B cell (primary cell): ENCODE results near the gene TMEM164. TPM values are rescaled to one million over a fixed set of nuclear protein-coding genes. Genes with fewer than 3 reads are reported as not detected.

ENCODE experiments used
- ATAC-seq: fragments of 200-7000 bp; cut with Tn5 transposase; one replicate; pipeline ENCODE4 v1.10.0; 2021; ENCODE audit warnings: low read depth, mild to moderate bottlenecking, moderate number of reproducible peaks, moderate library complexity
- CTCF ChIA-PET: fragments of 350-600 bp; sonication (Branson Sonifier 250); formaldehyde crosslinking; loops from one replicate; lab custom pipeline; 2021; ENCODE audit warnings: antibody characterized with exemption, inconsistent platforms; lab: Charles Lee
- POLR2A ChIA-PET: fragments of 350-600 bp; sonication (Branson Sonifier 250); formaldehyde crosslinking; loops from one replicate; lab custom pipeline; 2021; ENCODE audit warnings: antibody characterized with exemption; lab: Charles Lee
- DNase-seq: peaks from one replicate; pipeline ENCODE4 v3.0.0; 2013
- H2AFZ ChIP-seq: 2 replicates; pipeline ENCODE4 v1.6.1; 2012; ENCODE audit warnings: mild to moderate bottlenecking, low read depth, low read length; ENCODE audit not compliant: insufficient read depth, poor library complexity, severe bottlenecking
- H3K27ac ChIP-seq, 2 donors: 1 replicate in 1 of 2; 2 replicates in 1 of 2; pipeline ENCODE4 v1.5.1; 2012 to 2013; ENCODE audit warnings: low read length in 2 of 2, mild to moderate bottlenecking in 2 of 2, moderate library complexity in 1 of 2
- H3K27me3 ChIP-seq, 4 experiments: fragments of 200-600 bp in 1 of 4; sonication (generic) in 1 of 4; replicated peaks in 1 of 4; 1 replicate in 2 of 4; 2 replicates in 2 of 4; pipeline versions ENCODE4 v1.6.1 to v1.7.0; 2013 to 2016; ENCODE audit warnings: low read length in 3 of 4, mild to moderate bottlenecking in 2 of 4, mixed read lengths in 1 of 4, moderate library complexity in 1 of 4; ENCODE audit not compliant: insufficient read depth in 4 of 4, control insufficient read depth in 3 of 4; ENCODE audit errors: control extremely low read depth in 1 of 4
- H3K36me3 ChIP-seq, 2 experiments: replicated peaks in 1 of 2; 1 replicate in 1 of 2; 2 replicates in 1 of 2; pipeline versions ENCODE4 v1.6.1 to v1.7.1; 2013; ENCODE audit warnings: low read length in 1 of 2; ENCODE audit not compliant: insufficient read depth in 2 of 2, control insufficient read depth in 1 of 2; ENCODE audit errors: control extremely low read depth in 1 of 2, extremely low read depth in 1 of 2
- H3K4me1 ChIP-seq, 2 donors: fragments of 200-600 bp in 1 of 2; sonication (generic) in 1 of 2; 1 replicate in 1 of 2; 2 replicates in 1 of 2; pipeline versions ENCODE4 v1.5.1 to v1.6.1; 2013 to 2017; ENCODE audit warnings: low read length in 2 of 2; ENCODE audit not compliant: control insufficient read depth in 2 of 2, insufficient read depth in 2 of 2
- H3K4me2 ChIP-seq: replicated peaks from 2 replicates; pipeline ENCODE3; 2012; ENCODE audit warnings: mild to moderate bottlenecking, low read depth, low read length; ENCODE audit not compliant: poor library complexity, severe bottlenecking
- H3K4me3 ChIP-seq, 5 experiments: fragments of 200-600 bp in 1 of 5; sonication (generic) in 1 of 5; 1 replicate in 3 of 5; 2 replicates in 2 of 5; pipeline versions ENCODE4 v1.5.1 to v1.7.0; 2011 to 2016; ENCODE audit warnings: low read length in 4 of 5, mild to moderate bottlenecking in 4 of 5, low read depth in 2 of 5, control low read depth in 1 of 5, moderate library complexity in 1 of 5; ENCODE audit not compliant: insufficient read depth in 1 of 5; ENCODE audit errors: control extremely low read depth in 1 of 5, extremely low read depth in 1 of 5
- H3K79me2 ChIP-seq: fragments of 200-600 bp; sonication (generic); one replicate; pipeline ENCODE4 v1.6.0; 2016; ENCODE audit warnings: low read length; ENCODE audit not compliant: control insufficient read depth, insufficient read depth
- H3K9ac ChIP-seq: fragments of 200-600 bp; sonication (generic); 2 replicates; pipeline ENCODE4 v1.6.1; 2017; ENCODE audit warnings: mild to moderate bottlenecking, low read length, moderate library complexity
- H3K9me3 ChIP-seq, 3 donors: one replicate each; pipeline versions ENCODE4 v1.6.1 to v1.7.1; 2013; ENCODE audit warnings: low read length in 2 of 3; ENCODE audit not compliant: control insufficient read depth in 2 of 3, insufficient read depth in 1 of 3; ENCODE audit errors: control extremely low read depth in 1 of 3
- H4K20me1 ChIP-seq: 2 replicates; pipeline ENCODE4 v1.6.0; 2012; ENCODE audit warnings: mild to moderate bottlenecking, low read length; ENCODE audit not compliant: insufficient read depth, control insufficient read depth, poor library complexity, severe bottlenecking
- H3K27ac Mint-ChIP-seq: one replicate; pipeline ENCODE4 v1.8.0; 2021; ENCODE audit warnings: mixed read lengths
- H3K27me3 Mint-ChIP-seq: one replicate; pipeline ENCODE4 v1.8.0; 2021; ENCODE audit warnings: mixed read lengths
- H3K4me1 Mint-ChIP-seq: one replicate; pipeline ENCODE4 v1.8.0; 2021; ENCODE audit warnings: mixed read lengths
- H3K4me3 Mint-ChIP-seq: one replicate; pipeline ENCODE4 v1.8.0; 2021; ENCODE audit warnings: mixed read lengths
- H3K9me3 Mint-ChIP-seq: one replicate; pipeline ENCODE4 v1.8.0; 2022; ENCODE audit warnings: mixed read lengths; ENCODE audit not compliant: insufficient read depth
- CTCF ChIP-seq: fragments of 200-600 bp; IDR thresholded peaks from one replicate; pipeline ENCODE4 v1.8.0; 2022; ENCODE audit warnings: antibody characterized with exemption, mild to moderate bottlenecking
- EZH2 ChIP-seq: IDR thresholded peaks from 2 replicates; pipeline ENCODE4 v1.6.1; 2012; ENCODE audit warnings: borderline replicate concordance, low read depth, mild to moderate bottlenecking, moderate library complexity, low read length; ENCODE audit not compliant: insufficient read depth, poor library complexity, severe bottlenecking
- WGBS: methylation state at CpG from one replicate; pipeline ENCODE4 v1.1.5; 2013; ENCODE audit warnings: missing lambda C conversion rate; ENCODE audit not compliant: insufficient coverage; 5-methylcytosine and 5-hydroxymethylcytosine counted together
- intact Hi-C: fragments of 100-400 bp; cut with micrococcal nuclease; formaldehyde crosslinking; loops from one replicate; pipeline ENCODE4 v1.10.0; 2022
- polyA plus RNA-seq: library from polyadenylated mRNA; depleted of rRNA; stranded (reverse); fragments of >200 nt; gene quantifications from 2 replicates; pipeline ENCODE4 v1.2.3, GENCODE V29; 2012
- total RNA-seq, 2 donors: library from RNA; stranded (reverse); fragments of 120-200 nt in 1 of 2; gene quantifications; 1 replicate in 1 of 2; 2 replicates in 1 of 2; pipeline versions ENCODE4 v1.2.3 to v1.2.4, GENCODE V29; 2013 to 2022

The TMEM164 gene
- total and polyA plus RNA-seq, 2 donors (not counting 1 experiment from before 2014, with no cell fraction given), result 9.4 to 26.6 TPM

DNA sequence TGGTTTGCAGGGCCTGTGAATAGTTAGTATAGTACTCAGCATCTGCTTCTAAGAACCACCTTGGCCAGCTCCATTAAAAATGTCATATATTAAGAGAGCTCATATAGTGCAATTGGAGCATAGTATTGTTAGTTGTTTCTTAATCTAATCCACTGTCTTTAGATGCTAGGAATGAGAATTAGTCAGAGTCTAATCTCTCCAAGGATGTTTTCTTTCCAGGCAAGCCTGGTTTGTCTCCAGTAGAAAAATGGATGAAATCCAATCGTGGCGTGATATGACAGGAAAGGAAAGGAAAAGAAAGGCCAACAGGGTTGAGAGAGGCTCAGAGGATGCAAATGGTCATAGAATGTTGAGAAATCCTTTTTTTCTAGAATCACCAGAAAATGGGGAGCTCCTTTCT lies 15.0 kb upstream of the TMEM164 start:
- H4K20me1 ChIP-seq, result no peaks in the 10 kb centered on the region
- H3K9ac ChIP-seq, result no peak overlapping the region
- no peaks in the 10 kb centered on the region for H3K79me2 ChIP-seq
- TF ChIP-seq CTCF (no peak), EZH2 (no peak)
- no peak for DNase-seq
- WGBS, result no CpG with 5 or more reads among the region's 2 CpGs
- no peaks in the 10 kb centered on the region for H3K4me1 ChIP-seq
- H3K9me3 ChIP-seq, result no peaks in the 10 kb centered on the region
- POLR2A ChIA-PET, result no interaction called here
- H3K4me1 Mint-ChIP-seq, result peaks cover 4% of the 10 kb centered on the region
- no peak overlapping the region for H3K4me3 Mint-ChIP-seq
- no peak overlapping the region for H3K27ac Mint-ChIP-seq
- no peaks in the 10 kb centered on the region for H3K36me3 ChIP-seq
- H2AFZ ChIP-seq, result no peak overlapping the region
- H3K27me3 Mint-ChIP-seq, result peaks cover under 1% of the 10 kb centered on the region
- H3K27me3 ChIP-seq, result no peaks in the 10 kb centered on the region
- no peaks in the 10 kb centered on the region for H3K9me3 Mint-ChIP-seq
- no peak overlapping the region for H3K27ac ChIP-seq
- no peak overlapping the region for H3K4me3 ChIP-seq
- intact Hi-C loops, result no loop called here
- no peak for ATAC-seq
- CTCF ChIA-PET, result no interaction called here
- H3K4me2 ChIP-seq, result no peak overlapping the region

DNA sequence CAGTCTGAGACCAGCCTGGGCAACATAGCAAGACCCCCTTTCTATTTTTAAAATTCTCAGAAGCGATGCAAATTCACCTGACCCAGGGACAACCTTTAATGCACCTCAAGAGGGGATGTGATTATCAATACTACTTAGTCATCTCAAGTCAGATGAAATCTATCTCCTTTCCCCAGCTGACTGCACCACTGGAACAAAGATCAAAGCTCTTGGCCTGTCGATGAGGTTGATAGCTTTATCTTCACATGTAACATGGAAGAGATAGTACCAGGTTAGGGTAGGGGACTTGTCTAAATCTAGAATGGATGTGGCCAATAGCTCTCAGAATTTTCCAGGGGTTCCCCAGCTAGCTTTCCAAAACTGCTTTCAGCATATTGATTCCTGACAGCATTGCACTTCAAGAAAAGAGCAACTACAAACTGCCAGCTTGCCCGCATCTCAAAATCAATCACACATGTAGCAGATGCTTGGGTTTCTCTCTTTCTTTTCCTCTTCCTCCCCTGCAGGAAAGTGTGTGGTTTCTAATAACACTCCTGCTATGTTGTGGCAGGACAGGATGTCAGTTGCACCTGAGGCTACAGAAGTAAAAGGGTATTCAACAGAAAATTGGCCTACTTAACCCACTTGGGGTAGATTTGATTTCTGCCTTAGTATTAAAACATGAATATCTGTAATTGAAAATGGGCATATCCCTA lies 12.2 kb upstream of the TMEM164 start:
- Histone ChIP-seq H2AFZ (no peak overlapping the region), H3K4me2 (no peak overlapping the region), H3K27me3 (no peaks in the 10 kb centered on the region), H3K4me3 (no peak overlapping the region), H3K79me2 (no peaks in the 10 kb centered on the region), H4K20me1 (no peaks in the 10 kb centered on the region), H3K36me3 (no peaks in the 10 kb centered on the region), H3K4me1 (no peaks in the 10 kb centered on the region), H3K9ac (no peak overlapping the region), H3K9me3 (no peaks in the 10 kb centered on the region), H3K27ac (no peak overlapping the region)
- CTCF ChIA-PET, result no interaction called here
- DNase-seq, result no peak
- no peak overlapping the region for H3K4me3 Mint-ChIP-seq
- peaks cover 4% of the 10 kb centered on the region for H3K4me1 Mint-ChIP-seq
- no peaks in the 10 kb centered on the region for H3K9me3 Mint-ChIP-seq
- no peak for ATAC-seq
- no peak overlapping the region for H3K27ac Mint-ChIP-seq
- peaks cover 6% of the 10 kb centered on the region for H3K27me3 Mint-ChIP-seq
- no CpG with 5 or more reads among the region's 3 CpGs for WGBS
- intact Hi-C loops, result no loop called here
- POLR2A ChIA-PET, result no interaction called here
- TF ChIP-seq CTCF, result no peak
- TF ChIP-seq EZH2, result no peak
